NCI-H2107 treated with DMSO at 0.1 percent for 48 hours (cell line): ENCODE data around the gene ZYG11A.

Experiments
- DNase-seq: peaks from one replicate; lab custom pipeline; 2025; ENCODE audit not compliant: unreplicated experiment; lab: John Stamatoyannopoulos, UW

The ZYG11A gene

GRCh38 chr1:52917156-52917555 lies 74.6 kb downstream of the ZYG11A start:
- no peak for DNase-seq

- DNase-seq, result no peak
These were observed 75.0 kb downstream of the ZYG11A start for GRCh38 chr1:52917581-52917980.

GRCh38 chr1:52918201-52918600 lies 75.6 kb downstream of the ZYG11A start:
- DNase-seq, result no peak

- DNase-seq, result no peak
These were observed 76.6 kb downstream of the ZYG11A start for GRCh38 chr1:52919051-52919722.

- DNase-seq, result no peak
These were observed 77.3 kb downstream of the ZYG11A start for GRCh38 chr1:52919723-52920483.

GRCh38 chr1:52920791-52921291 lies 78.3 kb downstream of the ZYG11A start:
- no peak for DNase-seq

- no peak for DNase-seq
These were observed 83.0 kb downstream of the ZYG11A start for GRCh38 chr1:52925571-52926005.

GRCh38 chr1:52926864-52927211 lies 84.3 kb downstream of the ZYG11A start:
- no peak for DNase-seq

- DNase-seq, result peak; percentile 61
These were observed 84.9 kb downstream of the ZYG11A start, which contains the start of gene SCP2 for GRCh38 chr1:52927212-52928014. Gene SCP2 (plus strand): TSS chr1:52927276. CDS start chr1:52927397, 121 bp downstream.

- peak; percentile 25 for DNase-seq
These were observed 85.5 kb downstream of the ZYG11A start for GRCh38 chr1:52928015-52928404.

- no peak for DNase-seq
These were observed 86.5 kb downstream of the ZYG11A start for GRCh38 chr1:52929019-52929418.

- DNase-seq, result no peak
These were observed 95.0 kb downstream of the ZYG11A start for GRCh38 chr1:52937433-52938182.

- no peak for DNase-seq
These were observed 95.6 kb downstream of the ZYG11A start for GRCh38 chr1:52938183-52938451.

- no peak for DNase-seq
These were observed 101.4 kb downstream of the ZYG11A start for GRCh38 chr1:52943876-52944416.

GRCh38 chr1:52944566-52944965 lies 102.0 kb downstream of the ZYG11A start:
- no peak for DNase-seq
